ENCODE results near the gene IGF1R.
A peak's percentile ranks its signal among the peaks of the same experiment; 100 is the strongest.

Gene IGF1R

GRCh38 chr15:98951493-98952320 lies 303.4 kb downstream of the IGF1R start:
- TF ChIP-seq CTCF (IDR thresholded peaks at IDR 0.05; ENCODE audit: low read depth, low read length) = no peak
- no peak overlapping the region for H3K4me3 ChIP-seq (replicated peaks in 1 of 2; ENCODE audit: low read depth in 2 of 2, low read length in 2 of 2)
- no peak for DNase-seq (ENCODE audit: low read depth in 2 of 2)

- no peak overlapping the region for H3K4me3 ChIP-seq (replicated peaks in 1 of 2; ENCODE audit: low read depth in 2 of 2, low read length in 2 of 2)
- no peak for DNase-seq (ENCODE audit: low read depth in 2 of 2)
- TF ChIP-seq CTCF (IDR thresholded peaks at IDR 0.05; ENCODE audit: low read depth, low read length) = no peak
Measured at GRCh38 chr15:98952381-98952803, 304.1 kb downstream of the IGF1R start.

- TF ChIP-seq CTCF (IDR thresholded peaks at IDR 0.05; ENCODE audit: low read depth, low read length) = no peak
- no peak for DNase-seq (ENCODE audit: low read depth in 2 of 2)
- H3K4me3 ChIP-seq (replicated peaks in 1 of 2; ENCODE audit: low read depth in 2 of 2, low read length in 2 of 2) = no peak overlapping the region
Measured at GRCh38 chr15:98953000-98953787, 304.9 kb downstream of the IGF1R start.

GRCh38 chr15:98953968-98954367 lies 305.6 kb downstream of the IGF1R start:
- no peak overlapping the region for H3K4me3 ChIP-seq (replicated peaks in 1 of 2; ENCODE audit: low read depth in 2 of 2, low read length in 2 of 2)
- no peak for DNase-seq (ENCODE audit: low read depth in 2 of 2)
- no peak for TF ChIP-seq CTCF (IDR thresholded peaks at IDR 0.05; ENCODE audit: low read depth, low read length)

- no peak overlapping the region for H3K4me3 ChIP-seq (replicated peaks in 1 of 2; ENCODE audit: low read depth in 2 of 2, low read length in 2 of 2)
- DNase-seq (ENCODE audit: low read depth in 2 of 2) = peak; percentile 76 to 79
- no peak for TF ChIP-seq CTCF (IDR thresholded peaks at IDR 0.05; ENCODE audit: low read depth, low read length)
Measured at GRCh38 chr15:98954411-98954810, 306.1 kb downstream of the IGF1R start.

- TF ChIP-seq CTCF (IDR thresholded peaks at IDR 0.05; ENCODE audit: low read depth, low read length) = no peak
- DNase-seq (ENCODE audit: low read depth in 2 of 2) = no peak
- no peak overlapping the region for H3K4me3 ChIP-seq (replicated peaks in 1 of 2; ENCODE audit: low read depth in 2 of 2, low read length in 2 of 2)
Measured at GRCh38 chr15:98955331-98955730, 307.0 kb downstream of the IGF1R start.
